H1 (cell line): ENCODE results near the gene ULK3. TPM values are rescaled to one million over a fixed set of nuclear protein-coding genes. Genes with fewer than 3 reads are reported as not detected.

Experiments
- CTCF ChIA-PET: fragments of 300-600 bp; sonication (Branson Sonifier 250); formaldehyde crosslinking; loops from one replicate; lab custom pipeline; 2021; ENCODE audit not compliant: partially characterized antibody; lab: Charles Lee
- POLR2A ChIA-PET: fragments of 300-600 bp; sonication (Branson Sonifier 250); formaldehyde crosslinking; loops from one replicate; lab custom pipeline; 2021; ENCODE audit warnings: inconsistent platforms; ENCODE audit not compliant: partially characterized antibody; lab: Charles Lee
- DNase-seq, 2 experiments: peaks; one replicate each; pipeline versions ENCODE4 v3.0.0 to v3.0.0-alpha.2; 2010 to 2022; ENCODE audit warnings: low spot score in 2 of 2, low read depth in 1 of 2, mixed read lengths in 1 of 2
- FAIRE-seq: peaks from 2 replicates; lab custom pipeline; 2011; peaks lifted over from hg19 to GRCh38; lab: Jason Lieb, UNC
- H2AFZ ChIP-seq: 2 replicates; pipeline ENCODE4 v1.8.1; 2012; ENCODE audit warnings: low read length, inconsistent platforms
- H2AK5ac ChIP-seq: 2 replicates; pipeline ENCODE4 v1.6.1; 2013; ENCODE audit warnings: low read depth, low read length
- H2BK120ac ChIP-seq: replicated peaks from 2 replicates; pipeline ENCODE3; 2013; ENCODE audit warnings: low read depth, low read length, inconsistent platforms
- H2BK12ac ChIP-seq: 2 replicates; pipeline ENCODE4 v1.6.1; 2013; ENCODE audit warnings: low read depth, low read length
- H2BK15ac ChIP-seq: 2 replicates; pipeline ENCODE4 v1.6.1; 2013; ENCODE audit warnings: low read length
- H2BK20ac ChIP-seq: 2 replicates; pipeline ENCODE4 v1.6.1; 2013; ENCODE audit warnings: low read length
- H2BK5ac ChIP-seq: 2 replicates; pipeline ENCODE4 v1.6.1; 2013; ENCODE audit warnings: low read depth, low read length
- H3K14ac ChIP-seq: 2 replicates; pipeline ENCODE4 v1.6.1; 2013; ENCODE audit warnings: inconsistent platforms; ENCODE audit not compliant: insufficient read length
- H3K18ac ChIP-seq: 2 replicates; pipeline ENCODE4 v1.6.1; 2013; ENCODE audit warnings: low read length; ENCODE audit errors: extremely low read depth
- H3K23ac ChIP-seq: 2 replicates; pipeline ENCODE4 v1.6.1; 2013; ENCODE audit warnings: inconsistent platforms; ENCODE audit not compliant: insufficient read length
- H3K23me2 ChIP-seq: 2 replicates; pipeline ENCODE4 v1.6.1; 2013; ENCODE audit warnings: low read depth, low read length
- H3K27ac ChIP-seq: 2 replicates; pipeline ENCODE4 v1.6.1; 2011; ENCODE audit warnings: low read depth, low read length, inconsistent platforms
- H3K27me3 ChIP-seq, 4 experiments: replicated peaks in 1 of 4; 1 replicate in 1 of 4; 2 replicates in 3 of 4; pipeline versions ENCODE4 v1.6.1 to v1.8.1; 2011 to 2013; ENCODE audit warnings: low read length in 3 of 4, mild to moderate bottlenecking in 3 of 4, inconsistent platforms in 2 of 4, mixed read lengths in 2 of 4, moderate library complexity in 1 of 4; ENCODE audit not compliant: control insufficient read depth in 3 of 4, insufficient read depth in 3 of 4; ENCODE audit errors: extremely low read depth in 1 of 4
- H3K36me3 ChIP-seq, 4 experiments: 2 replicates each; pipeline versions ENCODE4 v1.6.1 to v1.8.1; 2011 to 2013; ENCODE audit warnings: mild to moderate bottlenecking in 4 of 4, low read length in 3 of 4, moderate library complexity in 2 of 4, control low read depth in 1 of 4, inconsistent platforms in 1 of 4; ENCODE audit not compliant: insufficient read depth in 4 of 4, control insufficient read depth in 2 of 4
- H3K4ac ChIP-seq: replicated peaks from 2 replicates; pipeline ENCODE3; 2013; ENCODE audit warnings: low read length, low read depth, mixed read lengths, inconsistent platforms; ENCODE audit not compliant: insufficient read length
- H3K4me1 ChIP-seq, 4 experiments: replicated peaks in 1 of 4; 1 replicate in 1 of 4; 2 replicates in 3 of 4; pipeline versions ENCODE4 v1.6.1 to v1.8.1; 2011 to 2013; ENCODE audit warnings: low read length in 3 of 4, inconsistent platforms in 2 of 4, mixed read lengths in 1 of 4; ENCODE audit not compliant: insufficient read depth in 4 of 4, control insufficient read depth in 3 of 4
- H3K4me2 ChIP-seq, 2 experiments: 2 replicates each; pipeline versions ENCODE4 v1.6.1 to v1.8.1; 2011 to 2013; ENCODE audit warnings: low read depth in 2 of 2, low read length in 2 of 2, control low read depth in 1 of 2, inconsistent platforms in 1 of 2, mild to moderate bottlenecking in 1 of 2; ENCODE audit not compliant: insufficient read depth in 1 of 2
- H3K4me3 ChIP-seq, 4 experiments: fragments of 200-600, 300-600 bp in 1 of 4; sonication (generic), shearing (Covaris generic), sonication (Bioruptor Twin) in 1 of 4; 2 replicates each; pipeline versions ENCODE4 v1.5.1 to v1.8.1; 2011 to 2016; ENCODE audit warnings: low read length in 4 of 4, low read depth in 3 of 4, control low read depth in 2 of 4, inconsistent platforms in 2 of 4, mild to moderate bottlenecking in 2 of 4, mixed read lengths in 1 of 4, moderate library complexity in 1 of 4; ENCODE audit not compliant: insufficient read depth in 2 of 4; ENCODE audit errors: extremely low read depth in 1 of 4
- H3K56ac ChIP-seq: replicated peaks from 2 replicates; pipeline ENCODE3; 2013; ENCODE audit warnings: low read depth, mild to moderate bottlenecking, mixed read lengths, low read length, inconsistent platforms; ENCODE audit not compliant: insufficient read length
- H3K79me1 ChIP-seq: 2 replicates; pipeline ENCODE4 v1.6.1; 2013; ENCODE audit warnings: low read depth, low read length, control low read depth
- H3K79me2 ChIP-seq, 2 experiments: 2 replicates each; pipeline versions ENCODE4 v1.6.1 to v1.8.1; 2012 to 2013; ENCODE audit warnings: low read length in 2 of 2, mild to moderate bottlenecking in 2 of 2, inconsistent platforms in 1 of 2; ENCODE audit not compliant: insufficient read depth in 2 of 2, control insufficient read depth in 1 of 2
- H3K9ac ChIP-seq, 4 experiments: replicated peaks in 1 of 4; 1 replicate in 1 of 4; 2 replicates in 3 of 4; pipeline versions ENCODE4 v1.6.1 to v1.8.1; 2011 to 2013; ENCODE audit warnings: low read depth in 3 of 4, low read length in 3 of 4, control low read depth in 2 of 4, mild to moderate bottlenecking in 2 of 4, moderate library complexity in 2 of 4, inconsistent platforms in 1 of 4; ENCODE audit errors: extremely low read depth in 1 of 4
- H3K9me3 ChIP-seq, 2 experiments: 2 replicates each; pipeline versions ENCODE4 v1.6.1 to v1.8.1; 2012 to 2013; ENCODE audit warnings: mild to moderate bottlenecking in 2 of 2, moderate library complexity in 2 of 2, control low read depth in 1 of 2, inconsistent platforms in 1 of 2, low read depth in 1 of 2, low read length in 1 of 2, mixed read lengths in 1 of 2; ENCODE audit not compliant: insufficient read depth in 2 of 2
- H4K20me1 ChIP-seq, 2 experiments: replicated peaks in 1 of 2; 2 replicates each; pipeline versions ENCODE3 to v1.8.1; 2011 to 2013; ENCODE audit warnings: inconsistent platforms in 2 of 2, low read length in 2 of 2, mild to moderate bottlenecking in 1 of 2; ENCODE audit not compliant: insufficient read depth in 2 of 2, control insufficient read depth in 1 of 2
- H4K5ac ChIP-seq: 2 replicates; pipeline ENCODE4 v1.6.1; 2013; ENCODE audit warnings: low read length, low read depth, mixed read lengths, inconsistent platforms; ENCODE audit not compliant: insufficient read length
- H4K8ac ChIP-seq: 2 replicates; pipeline ENCODE4 v1.8.0; 2013; ENCODE audit warnings: mild to moderate bottlenecking, moderate library complexity, low read length, inconsistent platforms; ENCODE audit not compliant: insufficient read depth; ENCODE audit errors: extremely low read depth
- H4K91ac ChIP-seq: replicated peaks from 2 replicates; pipeline ENCODE3; 2013; ENCODE audit warnings: low read length, mixed read lengths, inconsistent platforms; ENCODE audit not compliant: insufficient read length
- BCL11A ChIP-seq, 2 experiments: IDR thresholded peaks; one replicate each; pipeline ENCODE4 v1.6.1; 2011; ENCODE audit warnings: low read depth in 2 of 2, low read length in 2 of 2, mild to moderate bottlenecking in 2 of 2
- FOSL1 ChIP-seq: IDR thresholded peaks from 2 replicates; pipeline ENCODE4 v1.6.1; 2011; ENCODE audit warnings: mild to moderate bottlenecking, low read depth, low read length, moderate library complexity; ENCODE audit not compliant: insufficient read depth
- MAFK ChIP-seq: IDR thresholded peaks from 2 replicates; pipeline ENCODE4 v1.6.1; 2012; ENCODE audit warnings: low read depth, mild to moderate bottlenecking, improper control_type of control experiment, low read length
- RNF2 ChIP-seq: fragments of 200-900, 300-1000 bp; sonication (generic); IDR thresholded peaks from 2 replicates; pipeline ENCODE4 v1.7.1; 2016; ENCODE audit warnings: borderline replicate concordance, low read depth, mild to moderate bottlenecking, antibody characterized with exemption, low read length; ENCODE audit not compliant: poor library complexity, severe bottlenecking; ENCODE audit errors: missing control alignments
- SAP30 ChIP-seq: fragments of 300-600 bp; sonication (generic); IDR thresholded peaks from 2 replicates; pipeline ENCODE4 v1.7.1; 2012; ENCODE audit warnings: low read length, moderate library complexity, mild to moderate bottlenecking, inconsistent platforms; ENCODE audit not compliant: insufficient read depth, insufficient replicate concordance
- SIRT6 ChIP-seq: IDR thresholded peaks from one replicate; pipeline ENCODE4 v1.7.1; 2012; ENCODE audit warnings: low read length, inconsistent platforms
- SUZ12 ChIP-seq: fragments of 200-600 bp; sonication (generic); IDR thresholded peaks from 2 replicates; pipeline ENCODE4 v1.6.1; 2012; ENCODE audit warnings: mild to moderate bottlenecking, inconsistent platforms, low read length, moderate library complexity, mixed read lengths
- TAF1 ChIP-seq: IDR thresholded peaks from 2 replicates; pipeline ENCODE4 v1.6.1; 2011; ENCODE audit warnings: mild to moderate bottlenecking, low read depth, low read length
- TEAD4 ChIP-seq: IDR thresholded peaks from 2 replicates; pipeline ENCODE4 v1.6.1; 2012; ENCODE audit warnings: low read depth, low read length, inconsistent platforms, mixed read lengths
- WGBS, 2 experiments: shearing (Covaris generic) in 1 of 2; methylation state at CpG; one replicate each; pipeline versions ENCODE4 v1.1.6 to v1.1.7; 2013 to 2015; ENCODE audit warnings: low lambda C conversion rate in 2 of 2, mixed read lengths in 2 of 2, inconsistent platforms in 1 of 2, low coverage in 1 of 2, missing lambda C conversion rate in 1 of 2; ENCODE audit not compliant: insufficient replicate concordance in 2 of 2, insufficient coverage in 1 of 2, insufficient read length in 1 of 2; ENCODE audit errors: extremely low coverage in 1 of 2, missing lambda C conversion rate in 1 of 2; 5-methylcytosine and 5-hydroxymethylcytosine counted together
- polyA plus RNA-seq, 7 experiments: library from polyadenylated mRNA; depleted of rRNA in 3 of 7; stranded (reverse) in 5 of 7; unstranded in 2 of 7; fragments of >200 nt in 5 of 7; fragments of 200-250 nt in 2 of 7; gene quantifications; 1 replicate in 5 of 7; 2 replicates in 1 of 7; 4 replicates in 1 of 7; pipeline versions ENCODE4 v1.2.1 to v1.2.3, GENCODE V29; 2011 to 2013; ENCODE audit warnings: missing spikeins in 2 of 7, mixed read lengths in 2 of 7
- total RNA-seq: library from RNA; stranded (reverse); fragmentation: NEBNext Ultra II Directional; extraction: Animal tissue kit (Norgen Biotek cat#: 25700); gene quantifications from 2 replicates; pipeline ENCODE4 v1.2.1, GENCODE V29; 2021
- TF ChIP-seq, protein P1 (sequence below), 3 experiments: IDR thresholded peaks; 1 replicate in 2 of 3; 2 replicates in 1 of 3; pipeline versions ENCODE4 v1.5.1 to v1.6.1; 2011; ENCODE audit warnings: low read length in 3 of 3, mild to moderate bottlenecking in 3 of 3, inconsistent platforms in 2 of 3, low read depth in 1 of 3, moderate library complexity in 1 of 3; ENCODE audit not compliant: insufficient read depth in 1 of 3; ENCODE audit errors: control extremely low read depth in 1 of 3

The ULK3 gene
- total and polyA plus RNA-seq, 2 of the 8 experiments (the other 6 are each of a cell fraction or from before 2014, with no cell fraction given), result 27.1 to 34.4 TPM

DNA sequence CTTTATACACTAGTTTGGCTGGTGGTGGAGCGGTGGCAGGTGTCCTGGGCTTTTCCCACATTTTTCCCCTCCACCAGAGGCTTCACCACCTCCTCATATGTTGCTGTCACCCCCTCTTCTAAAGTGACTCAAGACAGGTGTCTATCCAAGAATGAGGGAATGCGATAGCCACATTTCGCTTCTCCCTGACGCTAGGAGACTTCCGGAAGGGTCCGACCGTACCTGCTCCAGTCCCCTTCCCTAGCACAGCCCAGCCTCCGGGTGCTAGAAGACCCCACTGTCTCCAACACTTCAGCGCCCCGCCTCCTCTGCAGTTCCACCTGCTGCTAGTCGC lies 29.7 kb upstream of the ULK3 start:
- Histone ChIP-seq H4K8ac (no peak overlapping the region), H4K20me1 (peaks cover 0 to 5% of the 10 kb centered on the region in 2 experiments), H3K4me2 (peak overlapping the region; percentile 78 to 98), H3K4me1 (peaks cover 0 to 3% (median 0%) of the 10 kb centered on the region in 4 experiments; a peak in 1 of 7 replicates), H3K9ac (peak overlapping the region in 2 of 4 experiments; percentile 65 to 92; a peak in 5 of 7 replicates), H3K4ac (no peak overlapping the region), H2BK120ac (no peak overlapping the region), H2BK12ac (no peak overlapping the region), H2BK20ac (no peak overlapping the region), H3K56ac (no peak overlapping the region), H3K9me3 (no peaks in the 10 kb centered on the region), H2AFZ (no peak overlapping the region), H3K79me2 (peaks cover 0 to 43% of the 10 kb centered on the region in 2 experiments; a peak in 2 of 4 replicates), H3K36me3 (no peaks in the 10 kb centered on the region), H3K79me1 (peaks cover 2% of the 10 kb centered on the region; the same call in 1 of the 2 replicates), H4K5ac (no peak overlapping the region), H3K27me3 (no peaks in the 10 kb centered on the region), H3K14ac (no peak overlapping the region), H3K18ac (no peak overlapping the region), H3K27ac (no peak overlapping the region), H2BK15ac (no peak overlapping the region), H4K91ac (no peak overlapping the region), H3K23me2 (peaks cover 5% of the 10 kb centered on the region; the same call in 1 of the 2 replicates), H3K4me3 (peak overlapping the region; percentile 80 to 98 (median 93)), H3K23ac (no peak overlapping the region), H2AK5ac (no peak overlapping the region), H2BK5ac (peak overlapping the region; percentile 93; the same call in 1 of the 2 replicates)
- ChIA-PET CTCF (interaction anchor here (1.6 kb wide), 1 partner anchor 11 kb away, joined by 5 read pairs; no protein-coding TSS in a partner anchor), POLR2A (interaction anchor here (1.3 to 1.6 kb wide), 2 partner anchors 17 to 25 kb away, joined by 4 to 12 read pairs; partner anchors contain the start of gene MPI)
- DNase-seq, result no peak
- FAIRE-seq, result no peak
- WGBS, 2 experiments, result 1% methylated on average over 11 of the region's 11 CpGs; no CpG with 5 or more reads in 1 of the 2 experiments
- 0 out of 2 replicates have a peak, but pooled peaks have one; percentile 12 for TF ChIP-seq TAF1
- TF ChIP-seq, protein P1, sequence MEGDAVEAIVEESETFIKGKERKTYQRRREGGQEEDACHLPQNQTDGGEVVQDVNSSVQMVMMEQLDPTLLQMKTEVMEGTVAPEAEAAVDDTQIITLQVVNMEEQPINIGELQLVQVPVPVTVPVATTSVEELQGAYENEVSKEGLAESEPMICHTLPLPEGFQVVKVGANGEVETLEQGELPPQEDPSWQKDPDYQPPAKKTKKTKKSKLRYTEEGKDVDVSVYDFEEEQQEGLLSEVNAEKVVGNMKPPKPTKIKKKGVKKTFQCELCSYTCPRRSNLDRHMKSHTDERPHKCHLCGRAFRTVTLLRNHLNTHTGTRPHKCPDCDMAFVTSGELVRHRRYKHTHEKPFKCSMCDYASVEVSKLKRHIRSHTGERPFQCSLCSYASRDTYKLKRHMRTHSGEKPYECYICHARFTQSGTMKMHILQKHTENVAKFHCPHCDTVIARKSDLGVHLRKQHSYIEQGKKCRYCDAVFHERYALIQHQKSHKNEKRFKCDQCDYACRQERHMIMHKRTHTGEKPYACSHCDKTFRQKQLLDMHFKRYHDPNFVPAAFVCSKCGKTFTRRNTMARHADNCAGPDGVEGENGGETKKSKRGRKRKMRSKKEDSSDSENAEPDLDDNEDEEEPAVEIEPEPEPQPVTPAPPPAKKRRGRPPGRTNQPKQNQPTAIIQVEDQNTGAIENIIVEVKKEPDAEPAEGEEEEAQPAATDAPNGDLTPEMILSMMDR (IDR thresholded peaks at IDR 0.05; ENCODE audit: control extremely low read depth in 1 of 3, insufficient read depth in 1 of 3, low read depth in 1 of 3, low read length in 3 of 3), result no peak
- no peak for TF ChIP-seq RNF2
- no peak for TF ChIP-seq FOSL1
- TF ChIP-seq MAFK, result no peak
- TF ChIP-seq SIRT6, result no peak
- peak; percentile 72 for TF ChIP-seq SAP30
- no peak for TF ChIP-seq TEAD4
- no peak for TF ChIP-seq BCL11A (IDR thresholded peaks at IDR 0.05; ENCODE audit: low read depth in 2 of 2, low read length in 2 of 2)
- TF ChIP-seq SUZ12, result no peak
